GM12878 (cell line): ENCODE measurements around the gene KRTAP10-5. TPM values are rescaled to one million over a fixed set of nuclear protein-coding genes. Genes with fewer than 3 reads are reported as not detected.

Source experiments
- ATAC-seq: fragments of 200-7000 bp; cut with Tn5 transposase; 3 replicates; pipeline ENCODE4 v1.9.1; 2020; ENCODE audit warnings: mild to moderate bottlenecking, moderate library complexity
- BruUV-seq: library from RNA; stranded (reverse); fragments of 400-500 nt; replicated peaks from 2 replicates; lab custom pipeline; 2021; lab: Mats Ljungman, UMichigan
- CTCF ChIA-PET: fragments of 300-600 bp; sonication (Branson Sonifier 250); formaldehyde crosslinking; extraction: SDS; loops from one replicate; lab custom pipeline; 2021; ENCODE audit warnings: inconsistent platforms; lab: Yijun Ruan, JAX
- POLR2A ChIA-PET: fragments of 350-600 bp; formaldehyde crosslinking; extraction: SDS; loops from one replicate; lab custom pipeline; 2021; ENCODE audit warnings: inconsistent platforms; lab: Charles Lee
- RAD21 ChIA-PET: fragments of 300-600 bp; sonication (Branson Sonifier 250); formaldehyde crosslinking; loops from one replicate; lab custom pipeline; 2023; ENCODE audit warnings: antibody characterized with exemption; ENCODE audit not compliant: unreplicated experiment; lab: Charles Lee
- SMC1A ChIA-PET: fragments of 300-600 bp; sonication (Branson Sonifier 250); formaldehyde crosslinking; loops from one replicate; lab custom pipeline; 2023; ENCODE audit not compliant: unreplicated experiment, uncharacterized antibody; lab: Charles Lee
- DNase-seq: peaks from one replicate; pipeline ENCODE4 v3.0.0-alpha.2; 2011; ENCODE audit warnings: low read depth, low spot score
- FAIRE-seq: peaks from 3 replicates; lab custom pipeline; 2011; peaks lifted over from hg19 to GRCh38; lab: Jason Lieb, UNC
- H2AFZ ChIP-seq: 2 replicates; pipeline ENCODE4 v1.6.0; 2011; ENCODE audit warnings: low read depth, low read length, control low read depth; ENCODE audit not compliant: control insufficient read depth
- H3K27ac ChIP-seq: 2 replicates; pipeline ENCODE4 v1.5.1; 2011; ENCODE audit warnings: control low read depth; ENCODE audit not compliant: control insufficient read depth, insufficient read depth
- H3K27me3 ChIP-seq, 2 experiments: replicated peaks in 1 of 2; 2 replicates each; pipeline versions ENCODE4 v1.6.0 to v1.6.1; 2011; ENCODE audit warnings: low read length in 1 of 2; ENCODE audit not compliant: control insufficient read depth in 2 of 2, insufficient read depth in 2 of 2
- H3K36me3 ChIP-seq, 2 experiments: 2 replicates each; pipeline ENCODE4 v1.5.1; 2011; ENCODE audit warnings: low read length in 1 of 2; ENCODE audit not compliant: control insufficient read depth in 2 of 2, insufficient read depth in 2 of 2
- H3K4me1 ChIP-seq: 2 replicates; pipeline ENCODE4 v1.6.1; 2011; ENCODE audit warnings: mild to moderate bottlenecking, low read length, moderate library complexity, mixed read lengths; ENCODE audit not compliant: control insufficient read depth, insufficient read depth
- H3K4me2 ChIP-seq: 2 replicates; pipeline ENCODE4 v1.6.0; 2011; ENCODE audit warnings: control low read depth; ENCODE audit not compliant: control insufficient read depth, insufficient read depth
- H3K4me3 ChIP-seq: fragments of 200-600 bp; sonication (generic); 2 replicates; pipeline ENCODE4 v1.5.1; 2016
- H3K79me2 ChIP-seq: 2 replicates; pipeline ENCODE4 v1.6.0; 2011; ENCODE audit warnings: low read length; ENCODE audit not compliant: control insufficient read depth, insufficient read depth
- H3K9ac ChIP-seq: 2 replicates; pipeline ENCODE4 v1.8.0; 2011; ENCODE audit warnings: low read length, control low read depth, mixed read lengths; ENCODE audit not compliant: control insufficient read depth, insufficient read depth
- H3K9me3 ChIP-seq: replicated peaks from 3 replicates; pipeline ENCODE4 v1.5.1; 2011; ENCODE audit warnings: mild to moderate bottlenecking, low read length; ENCODE audit not compliant: control insufficient read depth, insufficient read depth
- H4K20me1 ChIP-seq: 2 replicates; pipeline ENCODE4 v1.6.0; 2011; ENCODE audit not compliant: control insufficient read depth, insufficient read depth
- IKZF1 ChIP-seq: fragments of 450-650 bp; conservative IDR thresholded peaks from 2 replicates; pipeline ENCODE4 v1.6.1; 2017; ENCODE audit warnings: antibody characterized with exemption, mild to moderate bottlenecking
- MYB ChIP-seq: fragments of 150-350 bp; IDR thresholded peaks from 2 replicates; pipeline ENCODE4 v1.6.1; 2014; ENCODE audit warnings: mild to moderate bottlenecking, low read depth, low read length, borderline replicate concordance
- SMARCA5 ChIP-seq: fragments of 450-650 bp; IDR thresholded peaks from 2 replicates; pipeline ENCODE4 v1.6.1; 2017; ENCODE audit warnings: mild to moderate bottlenecking
- WRNIP1 ChIP-seq: IDR thresholded peaks from 2 replicates; pipeline ENCODE4 v1.6.1; 2011; ENCODE audit warnings: low read depth, low read length, improper control_type of control experiment, borderline replicate concordance
- WGBS: methylation state at CpG from one replicate; pipeline ENCODE4 v1.1.6; 2016; ENCODE audit warnings: low lambda C conversion rate; ENCODE audit not compliant: insufficient replicate concordance, insufficient coverage; ENCODE audit errors: missing lambda C conversion rate; 5-methylcytosine and 5-hydroxymethylcytosine counted together
- in situ Hi-C: fragments of 300-500 bp; cut with MboI; formaldehyde crosslinking; loops from 9 replicates; pipeline ENCODE4 v1.14.3; 2018; ENCODE audit warnings: mixed read lengths
- intact Hi-C: fragments of 100-400 bp; cut with micrococcal nuclease; formaldehyde crosslinking; loops from one replicate; pipeline ENCODE4 v1.14.2; 2022; ENCODE audit not compliant: unreplicated experiment
- polyA plus RNA-seq, 11 experiments: library from polyadenylated mRNA; depleted of rRNA in 4 of 11; unstranded in 6 of 11; stranded (reverse) in 5 of 11; fragments of >200 nt; fragmentation: Nextera tagmentation in 4 of 11; fragmentation: Illumina TruSeq in 1 of 11; extraction: Ambion mirVana in 4 of 11; extraction: Trizol in 1 of 11; gene quantifications; 1 replicate in 1 of 11; 2 replicates in 10 of 11; pipeline versions ENCODE4 v1.2.1 to v1.2.3, GENCODE V29; 2011 to 2016; ENCODE audit warnings: inconsistent platforms in 2 of 11, missing spikeins in 2 of 11, low read depth in 1 of 11
- total RNA-seq, 4 experiments: library from RNA; depleted of rRNA in 3 of 4; stranded (reverse); fragments of >200 nt in 3 of 4; fragmentation: Illumina TruSeq in 1 of 4; extraction: Trizol in 1 of 4; gene quantifications; 2 replicates each; pipeline versions ENCODE4 v1.2.1 to v1.2.3, GENCODE V29; 2013 to 2021
- TF ChIP-seq, protein P1 (sequence below): fragments of 450-650 bp; conservative IDR thresholded peaks from 2 replicates; pipeline ENCODE4 v1.6.1; 2017; ENCODE audit warnings: mild to moderate bottlenecking, moderate library complexity
- TF ChIP-seq, protein P2 (sequence below): fragments of 450-650 bp; IDR thresholded peaks from 2 replicates; pipeline ENCODE4 v1.6.1; 2016; ENCODE audit warnings: mild to moderate bottlenecking
- TF ChIP-seq, protein P3 (sequence below): IDR thresholded peaks from 2 replicates; pipeline ENCODE4 v1.6.1; 2012; ENCODE audit warnings: low read depth, low read length, improper control_type of control experiment
- TF ChIP-seq, protein P4 (sequence below): fragments of 150-350 bp; IDR thresholded peaks from 2 replicates; pipeline ENCODE4 v1.6.1; 2014; ENCODE audit warnings: mild to moderate bottlenecking, low read depth, low read length
- TF ChIP-seq, protein P5 (sequence below): fragments of 450-650 bp; formaldehyde crosslinking; IDR thresholded peaks from 2 replicates; pipeline ENCODE4 v1.4.0; 2020; ENCODE audit warnings: mild to moderate bottlenecking, moderate library complexity
- TF ChIP-seq, protein P6 (sequence below): fragments of 450-650 bp; IDR thresholded peaks from 2 replicates; pipeline ENCODE4 v1.6.1; 2016; ENCODE audit warnings: mild to moderate bottlenecking
- TF ChIP-seq, protein P7 (sequence below): IDR thresholded peaks from 2 replicates; pipeline ENCODE4 v1.6.1; 2012; ENCODE audit warnings: low read length, inconsistent platforms

The KRTAP10-5 gene
- total and polyA plus RNA-seq, 10 of the 15 experiments (the other 5 are each of a cell fraction or from before 2014, with no cell fraction given), result not detected

DNA sequence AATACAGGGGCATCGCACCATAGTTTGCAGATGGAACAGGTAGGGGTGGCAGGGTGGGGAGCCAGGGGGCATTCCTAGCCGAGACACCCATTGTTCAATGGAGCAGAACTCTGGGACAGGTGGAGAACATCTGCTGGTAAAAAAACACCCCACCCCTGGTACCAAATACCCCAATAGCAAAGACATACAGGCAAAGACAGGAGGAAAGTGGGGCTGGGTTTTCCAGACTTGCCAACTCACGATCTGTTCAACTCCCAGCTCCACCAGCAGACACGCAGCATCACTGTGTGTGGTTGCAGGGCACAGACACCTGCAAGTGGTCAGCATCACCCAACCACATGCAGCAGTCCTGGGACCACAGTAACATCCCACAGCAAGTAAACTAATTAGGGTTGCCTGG is 31.1 kb upstream of the KRTAP10-5 start:
- POLR2A ChIA-PET, result no interaction called here
- Histone ChIP-seq H3K4me2 (no peak overlapping the region), H3K27ac (no peak overlapping the region), H3K36me3 (no peaks in the 10 kb centered on the region), H4K20me1 (no peaks in the 10 kb centered on the region), H3K79me2 (no peaks in the 10 kb centered on the region), H3K9me3 (peaks cover 2% of the 10 kb centered on the region; the same call in 1 of the 3 replicates), H3K4me3 (no peak overlapping the region), H3K27me3 (no peaks in the 10 kb centered on the region), H3K9ac (no peak overlapping the region), H3K4me1 (no peaks in the 10 kb centered on the region), H2AFZ (no peak overlapping the region)
- CTCF ChIA-PET, result no interaction called here
- in situ Hi-C loops (no loop called here), intact Hi-C loops (no loop called here)
- SMC1A ChIA-PET, result no interaction called here
- BruUV-seq, result no TSS peak
- WGBS, result 3% methylated on average over 4 of the region's 4 CpGs
- no peak for DNase-seq
- RAD21 ChIA-PET, result no interaction called here
- no peak for FAIRE-seq
- no peak for ATAC-seq
- TF ChIP-seq, protein P1, sequence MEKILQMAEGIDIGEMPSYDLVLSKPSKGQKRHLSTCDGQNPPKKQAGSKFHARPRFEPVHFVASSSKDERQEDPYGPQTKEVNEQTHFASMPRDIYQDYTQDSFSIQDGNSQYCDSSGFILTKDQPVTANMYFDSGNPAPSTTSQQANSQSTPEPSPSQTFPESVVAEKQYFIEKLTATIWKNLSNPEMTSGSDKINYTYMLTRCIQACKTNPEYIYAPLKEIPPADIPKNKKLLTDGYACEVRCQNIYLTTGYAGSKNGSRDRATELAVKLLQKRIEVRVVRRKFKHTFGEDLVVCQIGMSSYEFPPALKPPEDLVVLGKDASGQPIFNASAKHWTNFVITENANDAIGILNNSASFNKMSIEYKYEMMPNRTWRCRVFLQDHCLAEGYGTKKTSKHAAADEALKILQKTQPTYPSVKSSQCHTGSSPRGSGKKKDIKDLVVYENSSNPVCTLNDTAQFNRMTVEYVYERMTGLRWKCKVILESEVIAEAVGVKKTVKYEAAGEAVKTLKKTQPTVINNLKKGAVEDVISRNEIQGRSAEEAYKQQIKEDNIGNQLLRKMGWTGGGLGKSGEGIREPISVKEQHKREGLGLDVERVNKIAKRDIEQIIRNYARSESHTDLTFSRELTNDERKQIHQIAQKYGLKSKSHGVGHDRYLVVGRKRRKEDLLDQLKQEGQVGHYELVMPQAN, result no peak
- TF ChIP-seq, protein P2, sequence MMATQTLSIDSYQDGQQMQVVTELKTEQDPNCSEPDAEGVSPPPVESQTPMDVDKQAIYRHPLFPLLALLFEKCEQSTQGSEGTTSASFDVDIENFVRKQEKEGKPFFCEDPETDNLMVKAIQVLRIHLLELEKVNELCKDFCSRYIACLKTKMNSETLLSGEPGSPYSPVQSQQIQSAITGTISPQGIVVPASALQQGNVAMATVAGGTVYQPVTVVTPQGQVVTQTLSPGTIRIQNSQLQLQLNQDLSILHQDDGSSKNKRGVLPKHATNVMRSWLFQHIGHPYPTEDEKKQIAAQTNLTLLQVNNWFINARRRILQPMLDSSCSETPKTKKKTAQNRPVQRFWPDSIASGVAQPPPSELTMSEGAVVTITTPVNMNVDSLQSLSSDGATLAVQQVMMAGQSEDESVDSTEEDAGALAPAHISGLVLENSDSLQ, result no peak
- no peak for TF ChIP-seq MYB
- TF ChIP-seq IKZF1, result no peak
- TF ChIP-seq, protein P3, sequence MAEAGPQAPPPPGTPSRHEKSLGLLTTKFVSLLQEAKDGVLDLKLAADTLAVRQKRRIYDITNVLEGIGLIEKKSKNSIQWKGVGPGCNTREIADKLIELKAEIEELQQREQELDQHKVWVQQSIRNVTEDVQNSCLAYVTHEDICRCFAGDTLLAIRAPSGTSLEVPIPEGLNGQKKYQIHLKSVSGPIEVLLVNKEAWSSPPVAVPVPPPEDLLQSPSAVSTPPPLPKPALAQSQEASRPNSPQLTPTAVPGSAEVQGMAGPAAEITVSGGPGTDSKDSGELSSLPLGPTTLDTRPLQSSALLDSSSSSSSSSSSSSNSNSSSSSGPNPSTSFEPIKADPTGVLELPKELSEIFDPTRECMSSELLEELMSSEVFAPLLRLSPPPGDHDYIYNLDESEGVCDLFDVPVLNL, result no peak
- TF ChIP-seq, protein P4, sequence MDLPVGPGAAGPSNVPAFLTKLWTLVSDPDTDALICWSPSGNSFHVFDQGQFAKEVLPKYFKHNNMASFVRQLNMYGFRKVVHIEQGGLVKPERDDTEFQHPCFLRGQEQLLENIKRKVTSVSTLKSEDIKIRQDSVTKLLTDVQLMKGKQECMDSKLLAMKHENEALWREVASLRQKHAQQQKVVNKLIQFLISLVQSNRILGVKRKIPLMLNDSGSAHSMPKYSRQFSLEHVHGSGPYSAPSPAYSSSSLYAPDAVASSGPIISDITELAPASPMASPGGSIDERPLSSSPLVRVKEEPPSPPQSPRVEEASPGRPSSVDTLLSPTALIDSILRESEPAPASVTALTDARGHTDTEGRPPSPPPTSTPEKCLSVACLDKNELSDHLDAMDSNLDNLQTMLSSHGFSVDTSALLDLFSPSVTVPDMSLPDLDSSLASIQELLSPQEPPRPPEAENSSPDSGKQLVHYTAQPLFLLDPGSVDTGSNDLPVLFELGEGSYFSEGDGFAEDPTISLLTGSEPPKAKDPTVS, result no peak
- TF ChIP-seq SMARCA5, result no peak
- TF ChIP-seq, protein P5, sequence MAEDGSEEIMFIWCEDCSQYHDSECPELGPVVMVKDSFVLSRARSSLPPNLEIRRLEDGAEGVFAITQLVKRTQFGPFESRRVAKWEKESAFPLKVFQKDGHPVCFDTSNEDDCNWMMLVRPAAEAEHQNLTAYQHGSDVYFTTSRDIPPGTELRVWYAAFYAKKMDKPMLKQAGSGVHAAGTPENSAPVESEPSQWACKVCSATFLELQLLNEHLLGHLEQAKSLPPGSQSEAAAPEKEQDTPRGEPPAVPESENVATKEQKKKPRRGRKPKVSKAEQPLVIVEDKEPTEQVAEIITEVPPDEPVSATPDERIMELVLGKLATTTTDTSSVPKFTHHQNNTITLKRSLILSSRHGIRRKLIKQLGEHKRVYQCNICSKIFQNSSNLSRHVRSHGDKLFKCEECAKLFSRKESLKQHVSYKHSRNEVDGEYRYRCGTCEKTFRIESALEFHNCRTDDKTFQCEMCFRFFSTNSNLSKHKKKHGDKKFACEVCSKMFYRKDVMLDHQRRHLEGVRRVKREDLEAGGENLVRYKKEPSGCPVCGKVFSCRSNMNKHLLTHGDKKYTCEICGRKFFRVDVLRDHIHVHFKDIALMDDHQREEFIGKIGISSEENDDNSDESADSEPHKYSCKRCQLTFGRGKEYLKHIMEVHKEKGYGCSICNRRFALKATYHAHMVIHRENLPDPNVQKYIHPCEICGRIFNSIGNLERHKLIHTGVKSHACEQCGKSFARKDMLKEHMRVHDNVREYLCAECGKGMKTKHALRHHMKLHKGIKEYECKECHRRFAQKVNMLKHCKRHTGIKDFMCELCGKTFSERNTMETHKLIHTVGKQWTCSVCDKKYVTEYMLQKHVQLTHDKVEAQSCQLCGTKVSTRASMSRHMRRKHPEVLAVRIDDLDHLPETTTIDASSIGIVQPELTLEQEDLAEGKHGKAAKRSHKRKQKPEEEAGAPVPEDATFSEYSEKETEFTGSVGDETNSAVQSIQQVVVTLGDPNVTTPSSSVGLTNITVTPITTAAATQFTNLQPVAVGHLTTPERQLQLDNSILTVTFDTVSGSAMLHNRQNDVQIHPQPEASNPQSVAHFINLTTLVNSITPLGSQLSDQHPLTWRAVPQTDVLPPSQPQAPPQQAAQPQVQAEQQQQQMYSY (CRISPR knock-in tag), result no peak
- TF ChIP-seq, protein P6, sequence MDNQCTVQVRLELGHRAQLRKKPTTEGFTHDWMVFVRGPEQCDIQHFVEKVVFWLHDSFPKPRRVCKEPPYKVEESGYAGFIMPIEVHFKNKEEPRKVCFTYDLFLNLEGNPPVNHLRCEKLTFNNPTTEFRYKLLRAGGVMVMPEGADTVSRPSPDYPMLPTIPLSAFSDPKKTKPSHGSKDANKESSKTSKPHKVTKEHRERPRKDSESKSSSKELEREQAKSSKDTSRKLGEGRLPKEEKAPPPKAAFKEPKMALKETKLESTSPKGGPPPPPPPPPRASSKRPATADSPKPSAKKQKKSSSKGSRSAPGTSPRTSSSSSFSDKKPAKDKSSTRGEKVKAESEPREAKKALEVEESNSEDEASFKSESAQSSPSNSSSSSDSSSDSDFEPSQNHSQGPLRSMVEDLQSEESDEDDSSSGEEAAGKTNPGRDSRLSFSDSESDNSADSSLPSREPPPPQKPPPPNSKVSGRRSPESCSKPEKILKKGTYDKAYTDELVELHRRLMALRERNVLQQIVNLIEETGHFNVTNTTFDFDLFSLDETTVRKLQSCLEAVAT, result no peak
- TF ChIP-seq WRNIP1, result no peak
- TF ChIP-seq, protein P7, sequence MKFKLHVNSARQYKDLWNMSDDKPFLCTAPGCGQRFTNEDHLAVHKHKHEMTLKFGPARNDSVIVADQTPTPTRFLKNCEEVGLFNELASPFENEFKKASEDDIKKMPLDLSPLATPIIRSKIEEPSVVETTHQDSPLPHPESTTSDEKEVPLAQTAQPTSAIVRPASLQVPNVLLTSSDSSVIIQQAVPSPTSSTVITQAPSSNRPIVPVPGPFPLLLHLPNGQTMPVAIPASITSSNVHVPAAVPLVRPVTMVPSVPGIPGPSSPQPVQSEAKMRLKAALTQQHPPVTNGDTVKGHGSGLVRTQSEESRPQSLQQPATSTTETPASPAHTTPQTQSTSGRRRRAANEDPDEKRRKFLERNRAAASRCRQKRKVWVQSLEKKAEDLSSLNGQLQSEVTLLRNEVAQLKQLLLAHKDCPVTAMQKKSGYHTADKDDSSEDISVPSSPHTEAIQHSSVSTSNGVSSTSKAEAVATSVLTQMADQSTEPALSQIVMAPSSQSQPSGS, result no peak
